ENCODE results near the gene C11orf42. TPM values are rescaled to one million over a fixed set of nuclear protein-coding genes. Genes with fewer than 3 reads are reported as not detected.

The C11orf42 gene
- total RNA-seq, 4 donors from 2014 or later: not detected

- H3K4me1 ChIP-seq: peaks cover 9 to 36% (median 33%) of the 10 kb centered on the region in 4 donors
These were observed 27.5 kb downstream of the C11orf42 start for GRCh38 chr11:6232899-6233298.

GRCh38 chr11:6233984-6234386 lies 28.6 kb downstream of the C11orf42 start:
- Histone ChIP-seq H3K9me3 (no peaks in the 10 kb centered on the region), H3K36me3 (no peaks in the 10 kb centered on the region), H3K4me1 (peaks cover 9 to 36% (median 33%) of the 10 kb centered on the region in 4 donors), H3K27ac (replicated peaks in 1 of 4) (peak overlapping the region; percentile 82 to 92 (median 88)), H3K27me3 (no peaks in the 10 kb centered on the region), H3K4me3 (peak overlapping the region; percentile 68 to 93 (median 74))
- under 1% methylated on average over 10 of the region's 10 CpGs for WGBS
- no peak for DNase-seq (ENCODE audit: extremely low spot score)
- intact Hi-C loops (cut with DNase I): loop anchor here (5.0 kb wide), 2 partner anchors 83 to 448 kb away; partner anchors contain the start of gene MRPL17
- no peak for TF ChIP-seq EP300 (IDR thresholded peaks at IDR 0.05)
- TF ChIP-seq POLR2AphosphoS5 (IDR thresholded peaks at IDR 0.05): no peak
- TF ChIP-seq, protein P1, sequence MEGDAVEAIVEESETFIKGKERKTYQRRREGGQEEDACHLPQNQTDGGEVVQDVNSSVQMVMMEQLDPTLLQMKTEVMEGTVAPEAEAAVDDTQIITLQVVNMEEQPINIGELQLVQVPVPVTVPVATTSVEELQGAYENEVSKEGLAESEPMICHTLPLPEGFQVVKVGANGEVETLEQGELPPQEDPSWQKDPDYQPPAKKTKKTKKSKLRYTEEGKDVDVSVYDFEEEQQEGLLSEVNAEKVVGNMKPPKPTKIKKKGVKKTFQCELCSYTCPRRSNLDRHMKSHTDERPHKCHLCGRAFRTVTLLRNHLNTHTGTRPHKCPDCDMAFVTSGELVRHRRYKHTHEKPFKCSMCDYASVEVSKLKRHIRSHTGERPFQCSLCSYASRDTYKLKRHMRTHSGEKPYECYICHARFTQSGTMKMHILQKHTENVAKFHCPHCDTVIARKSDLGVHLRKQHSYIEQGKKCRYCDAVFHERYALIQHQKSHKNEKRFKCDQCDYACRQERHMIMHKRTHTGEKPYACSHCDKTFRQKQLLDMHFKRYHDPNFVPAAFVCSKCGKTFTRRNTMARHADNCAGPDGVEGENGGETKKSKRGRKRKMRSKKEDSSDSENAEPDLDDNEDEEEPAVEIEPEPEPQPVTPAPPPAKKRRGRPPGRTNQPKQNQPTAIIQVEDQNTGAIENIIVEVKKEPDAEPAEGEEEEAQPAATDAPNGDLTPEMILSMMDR (IDR thresholded peaks at IDR 0.05): no peak
- TF ChIP-seq POLR2A (IDR thresholded peaks at IDR 0.05; ENCODE audit: low read depth): no peak

More at GRCh38 chr11:6232899-6233298, 27.5 kb downstream of the C11orf42 start:
- Histone ChIP-seq H3K27ac (replicated peaks in 1 of 4) (no peak overlapping the region), H3K36me3 (no peaks in the 10 kb centered on the region), H3K4me3 (no peak overlapping the region), H3K27me3 (no peaks in the 10 kb centered on the region), H3K9me3 (no peaks in the 10 kb centered on the region)
- intact Hi-C loops (cut with DNase I): loop anchor here (5.0 kb wide), 2 partner anchors 84 to 449 kb away; partner anchors contain the start of gene MRPL17
- TF ChIP-seq POLR2AphosphoS5 (IDR thresholded peaks at IDR 0.05) (no peak), POLR2A (IDR thresholded peaks at IDR 0.05; ENCODE audit: low read depth) (no peak), EP300 (IDR thresholded peaks at IDR 0.05) (no peak)
- TF ChIP-seq, protein P1 (IDR thresholded peaks at IDR 0.05): no peak
- no peak for DNase-seq (ENCODE audit: extremely low spot score)

DNA sequence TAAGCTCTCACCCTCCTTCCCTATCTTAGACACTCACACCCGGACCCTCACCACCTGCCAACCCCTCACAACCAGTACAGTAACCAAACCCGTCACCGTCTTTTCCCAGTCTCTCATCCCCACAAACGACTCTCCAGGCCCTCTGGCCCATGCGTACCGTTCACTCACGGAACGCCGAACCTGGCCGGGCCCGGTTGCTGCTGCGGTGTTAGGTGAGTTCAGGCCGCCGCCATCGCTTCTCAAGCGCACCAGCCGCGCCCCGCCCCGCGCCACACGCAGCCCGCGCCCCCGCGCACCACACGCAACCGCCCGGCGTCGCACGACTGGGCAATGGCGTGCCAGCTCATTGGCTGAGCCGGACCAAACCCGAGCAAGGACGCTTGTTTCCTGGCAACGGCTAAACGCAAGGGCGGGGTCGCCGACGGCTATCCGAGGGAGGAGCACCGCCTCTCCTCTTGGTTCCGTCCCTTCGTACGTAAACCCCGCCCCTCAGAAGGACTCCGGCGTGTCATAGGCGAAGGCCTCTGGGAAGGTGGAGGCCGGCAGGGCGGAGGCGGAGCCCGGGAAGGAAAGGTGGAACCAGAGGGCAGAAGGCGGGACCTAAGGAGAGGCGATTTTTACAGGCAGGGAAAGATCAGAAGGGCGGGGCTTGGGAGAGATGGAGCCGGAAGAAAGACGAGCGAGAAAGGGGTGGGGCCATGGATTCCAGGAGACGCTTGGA lies 29.2 kb downstream of the C11orf42 start, which contains the start of gene FHIP1B:
FHIP1B (minus strand) TSS at position 250 of the 721 bp plus-strand sequence. CDS start 10,120 bp downstream, outside the sequence.
- TF ChIP-seq POLR2A (IDR thresholded peaks at IDR 0.05; ENCODE audit: low read depth) (peak; percentile 31), POLR2AphosphoS5 (IDR thresholded peaks at IDR 0.05) (peak; percentile 75 to 88), EP300 (IDR thresholded peaks at IDR 0.05) (no peak)
- Histone ChIP-seq H3K36me3 (no peaks in the 10 kb centered on the region), H3K4me3 (peak within 1 kb of the TSS; percentile 68 to 93 (median 74)), H3K9me3 (no peaks in the 10 kb centered on the region), H3K4me1 (peaks cover 9 to 36% (median 32%) of the 10 kb centered on the region in 4 donors), H3K27me3 (no peaks in the 10 kb centered on the region), H3K27ac (replicated peaks in 1 of 4) (peak within 1 kb of the TSS; percentile 82 to 92 (median 89))
- intact Hi-C loops (cut with DNase I): loop anchor here (5.0 kb wide), 2 partner anchors 83 to 448 kb away; partner anchors contain the start of gene MRPL17
- DNase-seq (ENCODE audit: extremely low spot score): peak; percentile 100
- WGBS: under 1% methylated on average over 32 of the region's 62 CpGs

GRCh38 chr11:6237266-6237665 lies 31.9 kb downstream of the C11orf42 start:
- Histone ChIP-seq H3K27me3 (peaks cover 0 to 11% (median 0%) of the 10 kb centered on the region in 4 donors), H3K27ac (replicated peaks in 1 of 4) (no peak overlapping the region), H3K36me3 (no peaks in the 10 kb centered on the region), H3K4me1 (peaks cover 9 to 25% (median 23%) of the 10 kb centered on the region in 4 donors), H3K9me3 (no peaks in the 10 kb centered on the region), H3K4me3 (no peak overlapping the region)
- WGBS: 91% methylated on average over 4 of the region's 4 CpGs
- intact Hi-C loops (cut with DNase I): no loop called here
- TF ChIP-seq POLR2AphosphoS5 (IDR thresholded peaks at IDR 0.05): no peak
- TF ChIP-seq, protein P1 (IDR thresholded peaks at IDR 0.05): no peak
- TF ChIP-seq POLR2A (IDR thresholded peaks at IDR 0.05; ENCODE audit: low read depth): no peak
- no peak for TF ChIP-seq EP300 (IDR thresholded peaks at IDR 0.05)
- DNase-seq (ENCODE audit: extremely low spot score): no peak

GRCh38 chr11:6237761-6238302 lies 32.5 kb downstream of the C11orf42 start:
- Histone ChIP-seq H3K4me1 (peaks cover 9 to 21% (median 19%) of the 10 kb centered on the region in 4 donors), H3K27ac (replicated peaks in 1 of 4) (no peak overlapping the region), H3K27me3 (peaks cover 0 to 14% (median 0%) of the 10 kb centered on the region in 4 donors), H3K4me3 (no peak overlapping the region), H3K36me3 (no peaks in the 10 kb centered on the region), H3K9me3 (no peaks in the 10 kb centered on the region)
- TF ChIP-seq POLR2AphosphoS5 (IDR thresholded peaks at IDR 0.05): no peak
- TF ChIP-seq, protein P1 (IDR thresholded peaks at IDR 0.05): no peak
- no peak for TF ChIP-seq EP300 (IDR thresholded peaks at IDR 0.05)
- TF ChIP-seq POLR2A (IDR thresholded peaks at IDR 0.05; ENCODE audit: low read depth): no peak
- DNase-seq (ENCODE audit: extremely low spot score): no peak
- intact Hi-C loops (cut with DNase I): no loop called here
- 96% methylated on average over 5 of the region's 5 CpGs for WGBS
